KMS-11 (cell line): ENCODE results near the gene FYB1.

Experiments used
- H2AFZ ChIP-seq: fragments of 200-600 bp; sonication (generic); 2 replicates; pipeline ENCODE4 v1.6.1; 2016; ENCODE audit warnings: antibody characterized with exemption, mixed run types, low read depth
- H3K27ac ChIP-seq: fragments of 200-600 bp; sonication (generic); 2 replicates; pipeline ENCODE4 v1.6.1; 2016; ENCODE audit warnings: mild to moderate bottlenecking, mixed run types
- H3K27me3 ChIP-seq: fragments of 200-600 bp; sonication (generic); 2 replicates; pipeline ENCODE4 v1.6.1; 2017; ENCODE audit warnings: mild to moderate bottlenecking, low read depth, mixed run types, moderate library complexity; ENCODE audit not compliant: insufficient read depth
- H3K36me3 ChIP-seq: fragments of 200-600 bp; sonication (generic); 2 replicates; pipeline ENCODE4 v1.6.1; 2017; ENCODE audit warnings: mild to moderate bottlenecking, mixed run types; ENCODE audit not compliant: insufficient read depth
- H3K4me1 ChIP-seq: fragments of 200-600 bp; sonication (generic); 2 replicates; pipeline ENCODE4 v1.6.1; 2016; ENCODE audit warnings: mild to moderate bottlenecking, low read depth, mixed run types; ENCODE audit not compliant: poor library complexity, severe bottlenecking
- H3K4me2 ChIP-seq: fragments of 200-600 bp; sonication (generic); 2 replicates; pipeline ENCODE4 v1.7.0; 2016; ENCODE audit warnings: mild to moderate bottlenecking, mixed run types
- H3K4me3 ChIP-seq: fragments of 200-600 bp; sonication (generic); IDR thresholded peaks from 2 replicates; pipeline ENCODE4 v1.6.1; 2017; ENCODE audit warnings: low read depth, low read length, mixed read lengths; ENCODE audit not compliant: insufficient read depth
- H3K79me2 ChIP-seq: fragments of 200-600 bp; sonication (generic); 2 replicates; pipeline ENCODE4 v1.6.1; 2016; ENCODE audit warnings: low read depth, mixed run types; ENCODE audit not compliant: insufficient read depth
- H3K9ac ChIP-seq: fragments of 200-600 bp; sonication (generic); 2 replicates; pipeline ENCODE4 v1.6.1; 2016; ENCODE audit warnings: mild to moderate bottlenecking, mixed run types
- H4K20me1 ChIP-seq: fragments of 200-600 bp; sonication (generic); 2 replicates; pipeline ENCODE4 v1.6.1; 2016; ENCODE audit warnings: mild to moderate bottlenecking, mixed run types; ENCODE audit not compliant: insufficient read depth
- CTCF ChIP-seq: fragments of 200-600 bp; sonication (generic); conservative IDR thresholded peaks from 2 replicates; pipeline ENCODE4 v1.6.1; 2017; ENCODE audit warnings: low read depth, mild to moderate bottlenecking, antibody characterized with exemption, low read length, moderate library complexity, mixed read lengths

The FYB1 gene

DNA sequence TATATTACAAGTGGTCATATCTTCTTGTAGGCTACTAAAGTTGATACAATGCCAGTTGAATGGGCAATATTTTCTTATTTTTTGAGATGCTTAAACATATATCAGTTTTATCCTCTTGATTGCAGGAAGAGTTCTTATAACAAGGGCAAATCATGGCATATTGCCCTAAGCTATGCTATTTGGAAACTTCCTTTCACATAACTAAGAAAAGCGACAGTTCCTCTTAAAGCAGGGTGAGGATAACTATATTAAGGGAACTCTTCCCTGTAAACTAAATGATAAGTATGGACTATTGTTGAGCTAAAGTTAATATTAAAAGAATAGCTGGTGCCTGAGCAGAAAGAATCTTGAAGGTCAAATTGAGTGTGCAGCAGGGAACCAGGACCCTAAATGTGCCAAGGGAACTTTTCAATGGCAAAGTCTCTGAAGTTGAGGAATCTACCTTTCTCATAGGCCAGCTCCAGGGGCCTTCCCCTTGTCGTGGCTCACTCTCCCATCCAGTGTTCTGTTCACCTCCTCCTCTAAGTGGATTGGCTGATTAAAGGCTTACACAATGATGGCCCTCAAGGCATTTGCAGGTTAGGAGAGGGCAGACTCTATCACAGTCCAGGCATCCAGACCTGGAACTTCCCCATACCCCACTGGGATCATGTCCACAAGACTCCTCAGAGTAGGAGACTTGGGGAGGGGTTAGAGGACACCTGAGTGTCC, 26.8 kb downstream of the FYB1 start:
- H3K9ac ChIP-seq: no peak overlapping the region
- H3K4me2 ChIP-seq: no peak overlapping the region
- no peak for TF ChIP-seq CTCF
- no peak overlapping the region for H2AFZ ChIP-seq
- no peak overlapping the region for H3K27ac ChIP-seq
- no peak overlapping the region for H3K4me3 ChIP-seq
- no peaks in the 10 kb centered on the region for H3K27me3 ChIP-seq
- no peaks in the 10 kb centered on the region for H3K36me3 ChIP-seq
- H3K79me2 ChIP-seq: no peaks in the 10 kb centered on the region
- no peaks in the 10 kb centered on the region for H4K20me1 ChIP-seq
- H3K4me1 ChIP-seq: peaks cover 47% of the 10 kb centered on the region

GRCh38 chr5:39191216-39191615, 28.1 kb downstream of the FYB1 start:
- peak overlapping the region; percentile 83 for H3K4me2 ChIP-seq
- TF ChIP-seq CTCF: no peak

GRCh38 chr5:39190311-39191102, 28.9 kb downstream of the FYB1 start:
- peak overlapping the region; percentile 28; the same call in 1 of the 2 replicates for H2AFZ ChIP-seq
- peaks cover 54% of the 10 kb centered on the region for H3K4me1 ChIP-seq
- H3K27ac ChIP-seq: peak overlapping the region; percentile 81
- H3K9ac ChIP-seq: peak overlapping the region; percentile 36; the same call in 1 of the 2 replicates
- no peak for TF ChIP-seq CTCF
- H3K79me2 ChIP-seq: no peaks in the 10 kb centered on the region
- no peak overlapping the region for H3K4me3 ChIP-seq
- no peaks in the 10 kb centered on the region for H3K27me3 ChIP-seq
- H3K36me3 ChIP-seq: no peaks in the 10 kb centered on the region
- H3K4me2 ChIP-seq: peak overlapping the region; percentile 83
- no peaks in the 10 kb centered on the region for H4K20me1 ChIP-seq

More at GRCh38 chr5:39191216-39191615, 28.1 kb downstream of the FYB1 start:
- Histone ChIP-seq H3K36me3 (no peaks in the 10 kb centered on the region), H3K4me1 (peaks cover 54% of the 10 kb centered on the region), H3K79me2 (no peaks in the 10 kb centered on the region), H3K27ac (peak overlapping the region; percentile 81), H3K4me3 (no peak overlapping the region), H4K20me1 (no peaks in the 10 kb centered on the region), H2AFZ (peak overlapping the region; percentile 28; the same call in 1 of the 2 replicates), H3K27me3 (no peaks in the 10 kb centered on the region), H3K9ac (peak overlapping the region; percentile 36; the same call in 1 of the 2 replicates)

DNA sequence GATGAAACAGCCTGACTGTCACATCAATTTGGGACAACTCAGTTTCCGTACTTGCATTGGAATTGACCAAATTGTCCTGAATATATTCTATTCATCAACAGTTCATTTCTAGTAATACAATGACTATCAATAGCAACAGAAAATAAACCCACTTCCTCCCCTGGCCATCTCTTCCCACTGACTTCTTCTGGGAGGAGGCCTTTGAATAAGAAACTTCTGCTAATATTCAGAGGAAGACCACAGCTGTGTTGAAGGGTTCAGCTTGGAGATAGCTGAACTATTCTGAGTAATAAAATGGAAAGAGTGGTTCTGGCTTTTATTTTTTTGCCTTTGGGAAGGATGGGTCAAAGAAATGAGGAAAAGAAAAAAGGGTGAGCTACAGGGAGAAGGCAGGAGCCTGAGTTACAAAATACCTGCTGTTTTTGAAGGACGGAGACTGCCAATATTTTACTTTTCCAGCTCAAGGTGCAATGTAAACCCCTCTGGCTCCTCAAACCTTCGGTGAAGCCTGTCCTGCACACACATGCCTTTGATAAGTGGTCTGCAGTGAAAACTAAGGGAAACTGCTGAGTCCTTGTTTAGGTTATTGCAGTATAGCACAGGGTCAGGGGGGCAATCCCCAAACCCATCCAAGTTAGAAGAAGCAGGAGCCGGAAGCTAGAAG, 29.9 kb downstream of the FYB1 start:
- no peak overlapping the region for H3K9ac ChIP-seq

More for the DNA sequence above, 29.9 kb downstream of the FYB1 start:
- Histone ChIP-seq H3K27me3 (no peaks in the 10 kb centered on the region), H2AFZ (no peak overlapping the region), H3K4me1 (peaks cover 54% of the 10 kb centered on the region), H3K27ac (peak overlapping the region; percentile 81; the same call in 1 of the 2 replicates), H4K20me1 (no peaks in the 10 kb centered on the region), H3K4me2 (peak overlapping the region; percentile 83; the same call in 1 of the 2 replicates), H3K79me2 (no peaks in the 10 kb centered on the region), H3K36me3 (no peaks in the 10 kb centered on the region), H3K4me3 (no peak overlapping the region)
- no peak for TF ChIP-seq CTCF
